ENCODE results near the gene MAP4K4.

DNA sequence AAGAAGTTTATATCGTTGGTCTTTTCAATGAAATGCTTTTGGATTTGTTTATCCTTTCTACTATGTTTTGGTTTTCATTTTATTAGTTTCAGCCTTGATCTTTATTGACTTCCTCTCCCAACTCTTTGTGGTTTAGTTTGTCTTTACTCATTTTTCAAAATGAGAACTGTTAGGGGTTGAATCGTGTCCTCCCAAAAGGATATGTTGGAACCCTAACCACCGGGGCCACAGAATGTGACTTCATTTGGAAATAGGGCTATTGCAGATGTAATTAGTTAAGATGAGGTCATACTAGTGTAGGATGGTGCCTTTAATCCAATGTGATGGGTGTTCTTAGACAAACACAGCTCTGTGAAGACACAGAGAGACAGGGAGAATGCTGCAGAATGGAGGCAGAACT is 233.9 kb downstream of the MAP4K4 start:
- TF ChIP-seq ZSCAN30 (CRISPR knock-in tag; IDR thresholded peaks at IDR 0.05) = no peak
- TF ChIP-seq, protein P1, sequence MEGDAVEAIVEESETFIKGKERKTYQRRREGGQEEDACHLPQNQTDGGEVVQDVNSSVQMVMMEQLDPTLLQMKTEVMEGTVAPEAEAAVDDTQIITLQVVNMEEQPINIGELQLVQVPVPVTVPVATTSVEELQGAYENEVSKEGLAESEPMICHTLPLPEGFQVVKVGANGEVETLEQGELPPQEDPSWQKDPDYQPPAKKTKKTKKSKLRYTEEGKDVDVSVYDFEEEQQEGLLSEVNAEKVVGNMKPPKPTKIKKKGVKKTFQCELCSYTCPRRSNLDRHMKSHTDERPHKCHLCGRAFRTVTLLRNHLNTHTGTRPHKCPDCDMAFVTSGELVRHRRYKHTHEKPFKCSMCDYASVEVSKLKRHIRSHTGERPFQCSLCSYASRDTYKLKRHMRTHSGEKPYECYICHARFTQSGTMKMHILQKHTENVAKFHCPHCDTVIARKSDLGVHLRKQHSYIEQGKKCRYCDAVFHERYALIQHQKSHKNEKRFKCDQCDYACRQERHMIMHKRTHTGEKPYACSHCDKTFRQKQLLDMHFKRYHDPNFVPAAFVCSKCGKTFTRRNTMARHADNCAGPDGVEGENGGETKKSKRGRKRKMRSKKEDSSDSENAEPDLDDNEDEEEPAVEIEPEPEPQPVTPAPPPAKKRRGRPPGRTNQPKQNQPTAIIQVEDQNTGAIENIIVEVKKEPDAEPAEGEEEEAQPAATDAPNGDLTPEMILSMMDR (CRISPR knock-in tag; IDR thresholded peaks at IDR 0.05) = no peak
